ENCODE results near the gene BTLA. TPM values are rescaled to one million over a fixed set of nuclear protein-coding genes. Genes with fewer than 3 reads are reported as not detected.

BTLA gene
- total and polyA plus RNA-seq, 2 of the 8 experiments (the other 6 are each of a cell fraction or from before 2014, with no cell fraction given): not detected

DNA sequence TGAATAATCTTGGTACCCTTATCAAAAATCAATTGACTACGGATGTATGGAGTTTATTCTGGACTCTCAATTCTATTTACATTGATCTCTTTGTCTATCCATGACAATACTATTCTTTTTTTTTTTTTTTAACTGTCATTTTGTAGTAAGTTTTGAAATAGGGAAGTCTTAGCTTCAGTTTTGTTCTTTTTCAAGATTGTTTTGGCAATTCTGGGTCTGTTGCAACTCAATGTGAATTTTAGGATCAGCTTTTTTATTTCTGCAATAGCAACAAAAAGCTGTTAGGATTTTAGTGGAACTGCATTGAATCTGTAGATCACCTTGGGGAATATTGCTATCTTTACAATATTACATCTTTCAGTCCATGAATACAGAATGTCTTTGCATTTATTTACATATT is 21.4 kb downstream of the BTLA start (continued):
- TF ChIP-seq CHD7 (IDR thresholded peaks at IDR 0.05; ENCODE audit: insufficient replicate concordance, low read length): no peak
- TF ChIP-seq SP1 (IDR thresholded peaks at IDR 0.05; ENCODE audit: low read depth, low read length): no peak
- TF ChIP-seq KDM1A (IDR thresholded peaks at IDR 0.05; ENCODE audit: borderline replicate concordance, low read length): no peak

All from H1 (cell line).